ENCODE results near the gene SASH1. TPM values are rescaled to one million over a fixed set of nuclear protein-coding genes. Genes with fewer than 3 reads are reported as not detected.

SASH1 gene
- total and polyA plus RNA-seq, 2 donors (not counting 3 experiments of a cell fraction or from before 2014, with no cell fraction given): 18.5 to 103 TPM

GRCh38 chr6:148417045-148417444, 74.4 kb downstream of the SASH1 start:
- ChIA-PET CTCF (interaction anchor here (1.0 to 1.3 kb wide), 3 partner anchors 10 to 240 kb away, joined by 3 to 4 read pairs (median 3); no protein-coding TSS in a partner anchor), POLR2A (no interaction called here)
- Histone ChIP-seq H4K20me1 (replicated peaks; ENCODE audit: control insufficient read depth, extremely low read depth, insufficient read depth, low read length) (no peaks in the 10 kb centered on the region), H3K79me2 (ENCODE audit: control insufficient read depth, insufficient read depth, low read length) (peaks cover 92% of the 10 kb centered on the region), H3K27me3 (ENCODE audit: control insufficient read depth in 2 of 2, insufficient read depth in 2 of 2, low read length in 2 of 2) (no peaks in the 10 kb centered on the region), H3K27ac (ENCODE audit: insufficient read depth, low read depth, low read length) (no peak overlapping the region), H3K9ac (replicated peaks; ENCODE audit: extremely low read depth, insufficient read depth, low read length) (no peak overlapping the region), H3K4me2 (ENCODE audit: insufficient read depth, low read length) (no peak overlapping the region), H3K36me3 (ENCODE audit: control insufficient read depth in 2 of 2, extremely low read depth in 1 of 2, insufficient read depth in 2 of 2, low read length in 2 of 2) (no peaks in the 10 kb centered on the region), H2AFZ (ENCODE audit: low read depth, low read length) (no peak overlapping the region), H3K9me3 (replicated peaks; ENCODE audit: control insufficient read depth, insufficient read depth, low read length) (no peaks in the 10 kb centered on the region), H3K4me1 (ENCODE audit: control insufficient read depth, extremely low read depth, insufficient read depth, low read length) (peaks cover 46% of the 10 kb centered on the region), H3K4me3 (replicated peaks in 1 of 3; ENCODE audit: insufficient read depth in 1 of 3, low read depth in 1 of 3, low read length in 3 of 3) (no peak overlapping the region), H3K9me1 (replicated peaks; ENCODE audit: control insufficient read depth, extremely low read depth, insufficient read depth, low read length) (no peaks in the 10 kb centered on the region)
- no peak for TF ChIP-seq FOS (IDR thresholded peaks at IDR 0.05; ENCODE audit: borderline replicate concordance, insufficient read depth, low read length)
- no peak for TF ChIP-seq CTCF (IDR thresholded peaks at IDR 0.05; ENCODE audit: extremely low read depth in 1 of 2, insufficient read depth in 1 of 2, low read depth in 1 of 2, low read length in 2 of 2)
- TF ChIP-seq EZH2 (IDR thresholded peaks at IDR 0.05; ENCODE audit: borderline replicate concordance, low read depth, low read length, severe bottlenecking): no peak
- TF ChIP-seq GATA2 (IDR thresholded peaks at IDR 0.05; ENCODE audit: insufficient read depth, insufficient read length, low read depth, low read length): no peak
- TF ChIP-seq POLR2AphosphoS5 (IDR thresholded peaks at IDR 0.05; ENCODE audit: insufficient read depth, low read depth, low read length): no peak
- TF ChIP-seq POLR2A (IDR thresholded peaks at IDR 0.05; ENCODE audit: low read depth, low read length): no peak
- no peak for TF ChIP-seq JUN (IDR thresholded peaks at IDR 0.05; ENCODE audit: borderline replicate concordance, insufficient read depth, insufficient read length, low read depth)
- no peak for TF ChIP-seq MAX (IDR thresholded peaks at IDR 0.05; ENCODE audit: insufficient read depth, insufficient read length)
- TF ChIP-seq MYC (IDR thresholded peaks at IDR 0.05; ENCODE audit: low read depth, low read length): no peak
- FAIRE-seq (no peak), DNase-seq (ENCODE audit: low read depth, low spot score) (no peak)
- dilution Hi-C loops (cut with MboI; ENCODE audit: extremely low pct_ligation_motif_present, low sequenced_read_pairs) (no loop called here), intact Hi-C loops (cut with micrococcal nuclease) (no loop called here)
- BruUV-seq (replicated peaks): no TSS peak

Data from endothelial cell of umbilical vein (primary cell).